Neural cell (in vitro differentiated cells): ENCODE results near the gene PHACTR2. TPM values are rescaled to one million over a fixed set of nuclear protein-coding genes. Genes with fewer than 3 reads are reported as not detected.

Experiments
- H2AFZ ChIP-seq: fragments of 200-600, 300-800 bp; sonication (generic), shearing (Covaris generic); 2 replicates; pipeline ENCODE4 v1.6.0; 2014; ENCODE audit warnings: low read depth, mild to moderate bottlenecking, antibody characterized with exemption, low read length, moderate library complexity
- H3F3A ChIP-seq: fragments of 200-600 bp; shearing (Covaris generic); 2 replicates; pipeline ENCODE4 v1.6.1; 2016; ENCODE audit warnings: mild to moderate bottlenecking, moderate library complexity, mixed read lengths, antibody characterized with exemption, low read length; ENCODE audit not compliant: insufficient read depth, poor library complexity, severe bottlenecking
- H3K27ac ChIP-seq: fragments of 200-600, 300-800 bp; sonication (generic), shearing (Covaris generic); 2 replicates; pipeline ENCODE4 v1.5.1; 2014; ENCODE audit warnings: mild to moderate bottlenecking, low read length, moderate library complexity
- H3K27me3 ChIP-seq: fragments of 300-800, 200-600 bp; sonication (generic), shearing (Covaris generic); 2 replicates; pipeline ENCODE4 v1.6.0; 2014; ENCODE audit warnings: mild to moderate bottlenecking, low read depth, low read length, moderate library complexity; ENCODE audit not compliant: insufficient read depth
- H3K36me3 ChIP-seq: fragments of 300-800, 200-600 bp; sonication (generic), shearing (Covaris generic); 2 replicates; pipeline ENCODE4 v1.5.1; 2014; ENCODE audit warnings: mild to moderate bottlenecking, antibody characterized with exemption, low read length, moderate library complexity; ENCODE audit not compliant: insufficient read depth
- H3K4me2 ChIP-seq: fragments of 300-800, 200-600 bp; sonication (generic), shearing (Covaris generic); 2 replicates; pipeline ENCODE4 v1.6.0; 2014; ENCODE audit warnings: mild to moderate bottlenecking, low read length
- H3K4me3 ChIP-seq: fragments of 300-800, 200-600 bp; sonication (generic), shearing (Covaris generic); 2 replicates; pipeline ENCODE4 v1.5.1; 2014; ENCODE audit warnings: mild to moderate bottlenecking, low read length, moderate library complexity
- H3K79me2 ChIP-seq: fragments of 200-600 bp; shearing (Covaris generic); replicated peaks from 2 replicates; pipeline ENCODE4 v1.6.0; 2014; ENCODE audit warnings: mild to moderate bottlenecking, low read length, moderate library complexity; ENCODE audit not compliant: insufficient read depth
- H3K9ac ChIP-seq: fragments of 300-800, 200-600 bp; sonication (generic), shearing (Covaris generic); 2 replicates; pipeline ENCODE4 v1.6.1; 2016; ENCODE audit warnings: mild to moderate bottlenecking, low read length, mixed read lengths
- H3K9me2 ChIP-seq: fragments of 200-600 bp; shearing (Covaris generic); 2 replicates; pipeline ENCODE4 v1.6.1; 2016; ENCODE audit warnings: mild to moderate bottlenecking, low read length, mixed read lengths; ENCODE audit not compliant: insufficient read depth
- H3K9me3 ChIP-seq: fragments of 200-600, 300-800 bp; sonication (generic), shearing (Covaris generic); 2 replicates; pipeline ENCODE4 v1.6.1; 2016; ENCODE audit warnings: mild to moderate bottlenecking, mixed run types, low read length, moderate library complexity, mixed read lengths
- H4K20me1 ChIP-seq: fragments of 200-600 bp; shearing (Covaris generic); 2 replicates; pipeline ENCODE4 v1.6.1; 2016; ENCODE audit warnings: mild to moderate bottlenecking, mixed run types; ENCODE audit not compliant: insufficient read depth
- EP300 ChIP-seq: fragments of 450-650 bp; conservative IDR thresholded peaks from 2 replicates; pipeline ENCODE4 v1.6.1; 2014; ENCODE audit warnings: antibody characterized with exemption, mild to moderate bottlenecking, moderate library complexity; ENCODE audit not compliant: poor library complexity, severe bottlenecking
- EZH2 ChIP-seq: fragments of 200-600, 300-800 bp; shearing (Covaris generic), sonication (generic); IDR thresholded peaks from 2 replicates; pipeline ENCODE4 v1.6.1; 2014; ENCODE audit warnings: antibody characterized with exemption, low read length, borderline replicate concordance, mild to moderate bottlenecking; ENCODE audit not compliant: insufficient read depth, poor library complexity, severe bottlenecking
- MXI1 ChIP-seq: fragments of 450-650 bp; conservative IDR thresholded peaks from 2 replicates; pipeline ENCODE4 v1.6.1; 2014; ENCODE audit warnings: antibody characterized with exemption, mild to moderate bottlenecking; ENCODE audit not compliant: poor library complexity, severe bottlenecking
- POLR2AphosphoS5 ChIP-seq: IDR thresholded peaks from 2 replicates; pipeline ENCODE4 v1.6.1; 2012
- RAD21 ChIP-seq: fragments of 450-650 bp; conservative IDR thresholded peaks from 2 replicates; pipeline ENCODE4 v1.6.1; 2014; ENCODE audit warnings: antibody characterized with exemption, mild to moderate bottlenecking, moderate library complexity
- SMC3 ChIP-seq: fragments of 450-650 bp; conservative IDR thresholded peaks from 2 replicates; pipeline ENCODE4 v1.6.1; 2014; ENCODE audit warnings: antibody characterized with exemption, mild to moderate bottlenecking, moderate library complexity; ENCODE audit not compliant: poor library complexity
- TAF1 ChIP-seq: IDR thresholded peaks from 2 replicates; pipeline ENCODE4 v1.6.1; 2012; ENCODE audit warnings: low read depth
- polyA plus RNA-seq: library from polyadenylated mRNA; depleted of rRNA; stranded (reverse); fragments of >200 nt; gene quantifications from 2 replicates; pipeline ENCODE4 v1.2.3, GENCODE V29; 2014
- TF ChIP-seq, protein P1 (sequence below): IDR thresholded peaks from 2 replicates; pipeline ENCODE4 v1.6.1; 2012; ENCODE audit warnings: borderline replicate concordance
- TF ChIP-seq, protein P2 (sequence below): fragments of 450-650 bp; IDR thresholded peaks from 2 replicates; pipeline ENCODE4 v1.5.1; 2014; ENCODE audit warnings: antibody characterized with exemption, mild to moderate bottlenecking, moderate library complexity; ENCODE audit not compliant: poor library complexity, severe bottlenecking

The PHACTR2 gene
- polyA plus RNA-seq, 1 donor from 2014 or later, result 2.8 TPM

DNA sequence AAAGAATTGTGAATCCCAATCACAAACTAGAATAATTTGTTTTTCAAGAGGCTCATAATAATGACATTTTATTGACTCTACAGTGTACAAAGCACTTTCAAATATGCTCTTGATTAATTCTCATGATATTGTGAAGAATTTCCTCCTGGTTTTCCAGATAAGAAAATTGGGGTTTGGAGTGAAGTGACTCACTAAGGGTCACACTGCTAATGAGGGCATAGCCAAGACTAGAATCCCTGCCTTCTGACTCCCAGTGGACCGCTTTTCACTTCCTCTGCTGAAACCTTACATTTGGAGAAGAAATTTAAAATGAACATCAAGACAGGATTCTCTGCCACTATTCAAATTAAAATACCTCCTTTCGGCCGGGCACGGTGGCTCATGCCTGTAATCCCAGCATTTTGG is 127.1 kb downstream of the PHACTR2 start:
- TF ChIP-seq POLR2AphosphoS5 (no peak), EP300 (no peak), EZH2 (no peak), RAD21 (no peak), TAF1 (no peak), SMC3 (no peak), MXI1 (no peak)
- TF ChIP-seq, protein P1, sequence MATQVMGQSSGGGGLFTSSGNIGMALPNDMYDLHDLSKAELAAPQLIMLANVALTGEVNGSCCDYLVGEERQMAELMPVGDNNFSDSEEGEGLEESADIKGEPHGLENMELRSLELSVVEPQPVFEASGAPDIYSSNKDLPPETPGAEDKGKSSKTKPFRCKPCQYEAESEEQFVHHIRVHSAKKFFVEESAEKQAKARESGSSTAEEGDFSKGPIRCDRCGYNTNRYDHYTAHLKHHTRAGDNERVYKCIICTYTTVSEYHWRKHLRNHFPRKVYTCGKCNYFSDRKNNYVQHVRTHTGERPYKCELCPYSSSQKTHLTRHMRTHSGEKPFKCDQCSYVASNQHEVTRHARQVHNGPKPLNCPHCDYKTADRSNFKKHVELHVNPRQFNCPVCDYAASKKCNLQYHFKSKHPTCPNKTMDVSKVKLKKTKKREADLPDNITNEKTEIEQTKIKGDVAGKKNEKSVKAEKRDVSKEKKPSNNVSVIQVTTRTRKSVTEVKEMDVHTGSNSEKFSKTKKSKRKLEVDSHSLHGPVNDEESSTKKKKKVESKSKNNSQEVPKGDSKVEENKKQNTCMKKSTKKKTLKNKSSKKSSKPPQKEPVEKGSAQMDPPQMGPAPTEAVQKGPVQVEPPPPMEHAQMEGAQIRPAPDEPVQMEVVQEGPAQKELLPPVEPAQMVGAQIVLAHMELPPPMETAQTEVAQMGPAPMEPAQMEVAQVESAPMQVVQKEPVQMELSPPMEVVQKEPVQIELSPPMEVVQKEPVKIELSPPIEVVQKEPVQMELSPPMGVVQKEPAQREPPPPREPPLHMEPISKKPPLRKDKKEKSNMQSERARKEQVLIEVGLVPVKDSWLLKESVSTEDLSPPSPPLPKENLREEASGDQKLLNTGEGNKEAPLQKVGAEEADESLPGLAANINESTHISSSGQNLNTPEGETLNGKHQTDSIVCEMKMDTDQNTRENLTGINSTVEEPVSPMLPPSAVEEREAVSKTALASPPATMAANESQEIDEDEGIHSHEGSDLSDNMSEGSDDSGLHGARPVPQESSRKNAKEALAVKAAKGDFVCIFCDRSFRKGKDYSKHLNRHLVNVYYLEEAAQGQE, result no peak
- TF ChIP-seq, protein P2, sequence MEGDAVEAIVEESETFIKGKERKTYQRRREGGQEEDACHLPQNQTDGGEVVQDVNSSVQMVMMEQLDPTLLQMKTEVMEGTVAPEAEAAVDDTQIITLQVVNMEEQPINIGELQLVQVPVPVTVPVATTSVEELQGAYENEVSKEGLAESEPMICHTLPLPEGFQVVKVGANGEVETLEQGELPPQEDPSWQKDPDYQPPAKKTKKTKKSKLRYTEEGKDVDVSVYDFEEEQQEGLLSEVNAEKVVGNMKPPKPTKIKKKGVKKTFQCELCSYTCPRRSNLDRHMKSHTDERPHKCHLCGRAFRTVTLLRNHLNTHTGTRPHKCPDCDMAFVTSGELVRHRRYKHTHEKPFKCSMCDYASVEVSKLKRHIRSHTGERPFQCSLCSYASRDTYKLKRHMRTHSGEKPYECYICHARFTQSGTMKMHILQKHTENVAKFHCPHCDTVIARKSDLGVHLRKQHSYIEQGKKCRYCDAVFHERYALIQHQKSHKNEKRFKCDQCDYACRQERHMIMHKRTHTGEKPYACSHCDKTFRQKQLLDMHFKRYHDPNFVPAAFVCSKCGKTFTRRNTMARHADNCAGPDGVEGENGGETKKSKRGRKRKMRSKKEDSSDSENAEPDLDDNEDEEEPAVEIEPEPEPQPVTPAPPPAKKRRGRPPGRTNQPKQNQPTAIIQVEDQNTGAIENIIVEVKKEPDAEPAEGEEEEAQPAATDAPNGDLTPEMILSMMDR, result no peak
- H2AFZ ChIP-seq, result no peak overlapping the region
- no peaks in the 10 kb centered on the region for H3F3A ChIP-seq
- no peak overlapping the region for H3K4me2 ChIP-seq
- H3K4me3 ChIP-seq, result no peak overlapping the region
- H3K9me2 ChIP-seq, result no peaks in the 10 kb centered on the region
- H3K27ac ChIP-seq, result no peak overlapping the region
- no peaks in the 10 kb centered on the region for H4K20me1 ChIP-seq
- no peaks in the 10 kb centered on the region for H3K9me3 ChIP-seq
- no peak overlapping the region for H3K9ac ChIP-seq
- H3K79me2 ChIP-seq, result no peaks in the 10 kb centered on the region
- no peaks in the 10 kb centered on the region for H3K36me3 ChIP-seq
- H3K27me3 ChIP-seq, result no peaks in the 10 kb centered on the region

DNA sequence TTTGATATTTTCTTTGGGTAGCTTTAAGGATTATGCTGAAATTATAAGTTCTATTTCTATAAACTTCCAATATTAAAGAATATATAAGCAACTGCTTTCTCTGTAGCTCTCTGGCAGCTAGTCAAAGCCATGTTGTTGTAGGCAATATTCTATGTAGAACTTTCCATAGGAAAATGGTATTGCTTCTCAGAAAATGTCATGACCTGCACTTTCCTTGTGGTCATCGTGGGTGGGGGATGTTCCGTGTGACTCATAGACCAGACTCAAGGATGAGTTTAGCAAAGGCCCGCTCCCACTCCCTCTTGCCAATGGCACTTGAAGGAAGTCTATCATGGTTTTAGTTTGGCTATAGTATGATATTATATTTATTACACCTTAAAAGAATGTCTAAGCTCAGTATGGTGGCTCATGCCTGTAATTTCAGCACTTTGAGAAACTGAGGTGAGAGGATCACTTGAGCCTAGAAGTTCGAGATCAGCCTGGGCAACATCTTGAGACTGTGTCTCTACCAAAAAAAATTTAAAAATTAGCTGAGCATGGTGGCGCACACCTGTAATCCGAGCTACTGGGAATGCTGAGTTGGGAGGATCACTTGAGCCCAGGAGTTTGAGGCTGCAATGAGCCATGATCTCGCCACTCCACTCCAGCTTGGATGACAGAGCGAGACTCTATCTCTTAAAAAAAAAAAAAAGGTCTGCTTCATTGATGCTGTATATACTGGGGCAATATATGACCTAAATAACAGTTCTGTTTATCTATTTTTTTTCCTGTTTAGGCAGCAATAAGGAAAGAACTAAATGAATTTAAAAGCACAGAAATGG is 128.7 kb downstream of the PHACTR2 start:
- TF ChIP-seq SMC3 (no peak), TAF1 (no peak), MXI1 (no peak), EZH2 (no peak), EP300 (no peak), POLR2AphosphoS5 (no peak), RAD21 (no peak)
- TF ChIP-seq, protein P1, result no peak
- TF ChIP-seq, protein P2, result no peak
- Histone ChIP-seq H3K27ac (no peak overlapping the region), H3K4me2 (no peak overlapping the region)

More for the DNA sequence above, 128.7 kb downstream of the PHACTR2 start:
- Histone ChIP-seq H3K9ac (no peak overlapping the region), H3K36me3 (no peaks in the 10 kb centered on the region), H4K20me1 (no peaks in the 10 kb centered on the region), H3F3A (no peaks in the 10 kb centered on the region), H3K9me2 (no peaks in the 10 kb centered on the region), H3K79me2 (no peaks in the 10 kb centered on the region), H3K9me3 (no peaks in the 10 kb centered on the region), H3K4me3 (no peak overlapping the region), H2AFZ (no peak overlapping the region), H3K27me3 (no peaks in the 10 kb centered on the region)
